ENCODE data around the gene BCAS1.

The BCAS1 gene

DNA sequence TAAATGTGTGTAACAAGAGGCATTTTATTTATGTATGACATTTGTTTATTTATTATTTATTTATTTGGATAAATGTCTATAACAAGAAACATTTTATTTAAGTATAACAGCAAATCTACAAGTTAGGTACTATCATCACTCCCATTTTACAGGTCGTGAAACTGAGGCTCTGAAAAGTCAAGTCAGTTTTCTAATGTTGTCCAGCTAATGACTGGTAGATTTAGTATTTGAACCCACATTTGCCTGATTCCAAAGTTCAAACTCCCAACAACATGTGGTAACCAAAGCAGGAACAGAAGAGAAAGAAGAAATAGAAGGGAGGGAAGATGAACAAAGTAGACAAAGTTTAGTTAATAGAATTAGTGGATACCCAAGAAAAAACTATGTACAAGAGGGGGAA, 32.9 kb downstream of the BCAS1 start:
- in situ Hi-C loops (cut with MboI; ENCODE audit: low sequenced_read_pairs, unreplicated experiment): no loop called here
- TF ChIP-seq CTCF (IDR thresholded peaks at IDR 0.05; ENCODE audit: borderline replicate concordance, control extremely low read depth, extremely low read depth, insufficient read depth, missing control alignments): no peak
- no peak for DNase-seq (ENCODE audit: low spot score)

DNA sequence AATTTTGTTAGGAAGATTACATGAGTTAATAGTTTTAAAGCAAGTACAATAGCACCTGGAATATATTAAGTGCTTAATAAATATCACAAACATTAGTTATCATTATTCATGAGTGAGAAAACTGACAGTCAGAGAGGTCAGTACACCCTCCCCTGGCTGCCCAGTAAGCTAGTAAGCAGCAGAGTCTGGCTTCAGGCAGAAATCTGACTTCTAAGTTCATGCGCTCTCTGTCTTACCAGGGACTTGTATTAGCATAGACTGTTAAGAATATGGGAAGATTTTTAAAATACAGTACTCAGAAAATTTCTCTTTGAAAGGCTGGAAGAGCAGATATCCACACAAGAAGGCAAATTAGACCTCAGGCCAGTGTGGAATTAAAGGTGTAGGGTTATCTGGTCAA, 40.8 kb downstream of the BCAS1 start:
- in situ Hi-C loops (cut with MboI; ENCODE audit: low sequenced_read_pairs, unreplicated experiment): no loop called here
- DNase-seq (ENCODE audit: low spot score): no peak
- no peak for TF ChIP-seq CTCF (IDR thresholded peaks at IDR 0.05; ENCODE audit: borderline replicate concordance, control extremely low read depth, extremely low read depth, insufficient read depth, missing control alignments)

DNA sequence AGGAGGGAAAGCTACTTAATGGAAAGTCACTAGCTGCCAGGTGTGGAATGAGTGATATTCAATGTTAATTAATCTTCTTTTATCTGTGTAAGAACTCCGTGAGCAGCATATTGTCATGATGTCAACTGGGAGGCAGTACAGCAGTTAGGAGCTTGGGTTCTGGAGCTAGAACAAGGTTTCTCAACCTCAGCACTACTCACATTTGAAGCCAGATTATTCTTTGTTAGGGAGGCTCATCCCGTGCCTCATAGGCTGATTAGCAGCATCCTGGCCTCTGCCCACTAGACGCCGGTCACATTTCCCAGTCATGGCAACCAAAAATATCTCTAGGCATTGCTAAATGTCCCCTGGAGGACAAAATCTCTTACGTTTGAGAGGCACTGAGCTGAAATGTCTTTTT, 41.2 kb downstream of the BCAS1 start:
- in situ Hi-C loops (cut with MboI; ENCODE audit: low sequenced_read_pairs, unreplicated experiment): no loop called here
- DNase-seq (ENCODE audit: low spot score): no peak
- TF ChIP-seq CTCF (IDR thresholded peaks at IDR 0.05; ENCODE audit: borderline replicate concordance, control extremely low read depth, extremely low read depth, insufficient read depth, missing control alignments): no peak

- no peak for TF ChIP-seq CTCF (IDR thresholded peaks at IDR 0.05; ENCODE audit: borderline replicate concordance, control extremely low read depth, extremely low read depth, insufficient read depth, missing control alignments)
- in situ Hi-C loops (cut with MboI; ENCODE audit: low sequenced_read_pairs, unreplicated experiment): no loop called here
Observed at GRCh38 chr20:54028276-54029011, 42.0 kb downstream of the BCAS1 start.

DNA sequence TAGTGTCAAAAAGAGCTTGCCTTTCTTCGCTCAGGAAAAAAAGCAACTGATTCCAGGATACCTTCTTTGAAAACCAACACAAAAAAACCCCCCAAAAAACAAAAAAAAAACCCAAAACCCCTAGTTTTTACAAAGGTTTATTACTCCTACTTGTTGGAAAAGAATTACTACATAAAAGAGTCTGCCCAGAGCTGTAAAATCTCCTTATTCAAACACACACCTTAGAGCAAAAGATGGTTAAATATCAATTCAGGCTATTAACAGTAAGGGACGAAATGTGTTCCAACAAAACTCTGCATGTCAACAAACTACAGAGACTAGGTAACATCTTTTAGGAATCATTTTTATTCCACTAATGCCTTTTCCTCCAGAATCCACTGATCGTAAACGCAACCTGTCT, 42.7 kb downstream of the BCAS1 start:
- in situ Hi-C loops (cut with MboI; ENCODE audit: low sequenced_read_pairs, unreplicated experiment): no loop called here
- TF ChIP-seq CTCF (IDR thresholded peaks at IDR 0.05; ENCODE audit: borderline replicate concordance, control extremely low read depth, extremely low read depth, insufficient read depth, missing control alignments): no peak
- no peak for DNase-seq (ENCODE audit: low spot score)

More at GRCh38 chr20:54028276-54029011, 42.0 kb downstream of the BCAS1 start:
- no peak for DNase-seq (ENCODE audit: low spot score)

DNA sequence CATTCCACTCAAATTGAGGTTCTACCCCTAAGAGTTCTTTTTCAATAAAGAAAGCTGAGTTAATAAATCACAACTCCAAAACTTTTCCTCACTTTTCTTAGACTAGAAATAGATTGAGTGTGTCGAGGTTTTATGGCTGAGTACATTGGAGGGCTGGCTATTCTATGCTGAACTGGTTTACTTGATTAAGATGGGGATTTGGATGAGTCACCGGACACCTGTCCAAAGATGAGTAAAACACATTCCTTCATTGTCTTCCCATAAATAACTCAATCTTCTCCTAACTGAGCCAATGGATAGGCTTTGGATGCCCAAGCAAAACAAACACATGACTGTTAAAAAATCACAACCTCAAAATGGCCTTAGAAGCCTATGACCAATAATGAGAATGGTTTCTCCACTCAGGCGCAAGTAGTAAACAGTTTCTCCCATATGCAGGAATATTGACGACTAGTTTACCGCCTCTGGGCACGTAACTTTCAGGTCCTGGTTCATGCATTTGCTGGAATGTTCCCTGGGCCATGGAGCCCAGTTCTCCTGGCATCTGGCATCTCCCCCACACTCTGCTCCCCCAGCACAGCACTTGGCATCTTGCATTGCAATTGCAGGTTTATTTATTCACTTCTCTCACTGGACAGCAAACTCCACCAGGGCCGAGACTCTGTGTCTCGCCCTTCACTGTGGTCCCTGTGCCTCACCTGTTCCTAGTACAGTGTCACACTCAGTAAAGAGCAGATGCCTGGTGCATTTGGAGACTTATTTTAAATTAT, 43.9 kb downstream of the BCAS1 start:
- no peak for TF ChIP-seq CTCF (IDR thresholded peaks at IDR 0.05; ENCODE audit: borderline replicate concordance, control extremely low read depth, extremely low read depth, insufficient read depth, missing control alignments)
- in situ Hi-C loops (cut with MboI; ENCODE audit: low sequenced_read_pairs, unreplicated experiment): no loop called here
- DNase-seq (ENCODE audit: low spot score): no peak
